ENCODE data around the gene SMAD3. TPM values are rescaled to one million over a fixed set of nuclear protein-coding genes. Genes with fewer than 3 reads are reported as not detected.

SMAD3 gene
- total and polyA plus RNA-seq, 10 of the 15 experiments (the other 5 are each of a cell fraction or from before 2014, with no cell fraction given): 5.6 to 43.2 (median 16.0) TPM

GRCh38 chr15:67216859-67217258, 151.5 kb downstream of the SMAD3 start:
- Histone ChIP-seq H2AFZ (ENCODE audit: control insufficient read depth, low read depth, low read length) (no peak overlapping the region), H3K79me2 (ENCODE audit: control insufficient read depth, insufficient read depth, low read length) (no peaks in the 10 kb centered on the region), H4K20me1 (ENCODE audit: control insufficient read depth, insufficient read depth) (no peaks in the 10 kb centered on the region), H3K27ac (ENCODE audit: control insufficient read depth, insufficient read depth) (no peak overlapping the region), H3K27me3 (replicated peaks in 1 of 2; ENCODE audit: control insufficient read depth in 2 of 2, insufficient read depth in 2 of 2, low read length in 1 of 2) (no peaks in the 10 kb centered on the region), H3K4me3 (no peak overlapping the region), H3K36me3 (ENCODE audit: control insufficient read depth in 2 of 2, insufficient read depth in 2 of 2, low read length in 1 of 2) (no peaks in the 10 kb centered on the region), H3K9ac (ENCODE audit: control insufficient read depth, insufficient read depth, low read length) (no peak overlapping the region), H3K9me3 (replicated peaks; ENCODE audit: control insufficient read depth, insufficient read depth, low read length) (no peaks in the 10 kb centered on the region), H3K4me1 (ENCODE audit: control insufficient read depth, insufficient read depth, low read length) (no peaks in the 10 kb centered on the region), H3K4me2 (ENCODE audit: control insufficient read depth, insufficient read depth) (no peak overlapping the region)
- ATAC-seq: no peak
- SMC1A ChIA-PET (ENCODE audit: uncharacterized antibody, unreplicated experiment): no interaction called here
- in situ Hi-C loops (cut with MboI): no loop called here
- POLR2A ChIA-PET: no interaction called here
- FAIRE-seq: no peak
- intact Hi-C loops (cut with micrococcal nuclease; ENCODE audit: unreplicated experiment): no loop called here
- no peak for TF ChIP-seq SPI1 (IDR thresholded peaks at IDR 0.05; ENCODE audit: borderline replicate concordance, insufficient read depth, low read depth, low read length)
- no peak for TF ChIP-seq ZNF24 (IDR thresholded peaks at IDR 0.05)
- TF ChIP-seq SMARCA5 (IDR thresholded peaks at IDR 0.05): no peak
- TF ChIP-seq KDM1A (IDR thresholded peaks at IDR 0.05; ENCODE audit: borderline replicate concordance): no peak
- TF ChIP-seq ATF3 (IDR thresholded peaks at IDR 0.05; ENCODE audit: borderline replicate concordance, extremely low read depth, low read depth, low read length): no peak
- no peak for TF ChIP-seq GABPA (IDR thresholded peaks at IDR 0.05; ENCODE audit: low read depth)
- no peak for TF ChIP-seq SIN3A (IDR thresholded peaks at IDR 0.05; ENCODE audit: low read depth, low read length)
- no peak for TF ChIP-seq SUPT20H (IDR thresholded peaks at IDR 0.05; ENCODE audit: borderline replicate concordance, control insufficient read depth, low read depth, low read length)
- TF ChIP-seq EED (IDR thresholded peaks at IDR 0.05; ENCODE audit: low read depth): no peak
- TF ChIP-seq RBBP5 (conservative IDR thresholded peaks at IDR 0.05): no peak
- DNase-seq (ENCODE audit: low read depth, low spot score): no peak
- BruUV-seq (replicated peaks): no TSS peak
- CTCF ChIA-PET: no interaction called here
- RAD21 ChIA-PET (ENCODE audit: unreplicated experiment): no interaction called here

- intact Hi-C loops (cut with micrococcal nuclease; ENCODE audit: unreplicated experiment) (no loop called here), in situ Hi-C loops (cut with MboI) (no loop called here)
- RAD21 ChIA-PET (ENCODE audit: unreplicated experiment): no interaction called here
- Histone ChIP-seq H3K4me3 (no peak overlapping the region), H4K20me1 (ENCODE audit: control insufficient read depth, insufficient read depth) (no peaks in the 10 kb centered on the region), H3K4me1 (ENCODE audit: control insufficient read depth, insufficient read depth, low read length) (no peaks in the 10 kb centered on the region), H3K9ac (ENCODE audit: control insufficient read depth, insufficient read depth, low read length) (no peak overlapping the region), H3K4me2 (ENCODE audit: control insufficient read depth, insufficient read depth) (no peak overlapping the region), H2AFZ (ENCODE audit: control insufficient read depth, low read depth, low read length) (no peak overlapping the region), H3K36me3 (ENCODE audit: control insufficient read depth in 2 of 2, insufficient read depth in 2 of 2, low read length in 1 of 2) (no peaks in the 10 kb centered on the region), H3K27me3 (replicated peaks in 1 of 2; ENCODE audit: control insufficient read depth in 2 of 2, insufficient read depth in 2 of 2, low read length in 1 of 2) (no peaks in the 10 kb centered on the region), H3K9me3 (replicated peaks; ENCODE audit: control insufficient read depth, insufficient read depth, low read length) (no peaks in the 10 kb centered on the region), H3K27ac (ENCODE audit: control insufficient read depth, insufficient read depth) (no peak overlapping the region), H3K79me2 (ENCODE audit: control insufficient read depth, insufficient read depth, low read length) (no peaks in the 10 kb centered on the region)
- FAIRE-seq: no peak
- no TSS peak for BruUV-seq (replicated peaks)
- CTCF ChIA-PET: interaction anchor here (1.6 kb wide), 1 partner anchor 21 kb away, joined by 4 read pairs; no protein-coding TSS in a partner anchor
- SMC1A ChIA-PET (ENCODE audit: uncharacterized antibody, unreplicated experiment): no interaction called here
- no peak for ATAC-seq
- POLR2A ChIA-PET: no interaction called here
- no peak for DNase-seq (ENCODE audit: low read depth, low spot score)
- TF ChIP-seq TCF12 (IDR thresholded peaks at IDR 0.05; ENCODE audit: low read depth, low read length): no peak
- no peak for TF ChIP-seq USF1 (IDR thresholded peaks at IDR 0.05; ENCODE audit: borderline replicate concordance, extremely low read length, insufficient read depth, low read depth, low read length)
- no peak for TF ChIP-seq ETV6 (conservative IDR thresholded peaks at IDR 0.05 in 1 of 2, IDR thresholded peaks at IDR 0.05 in 1 of 2; ENCODE audit: borderline replicate concordance in 1 of 2, low read depth in 1 of 2)
- no peak for TF ChIP-seq WRNIP1 (IDR thresholded peaks at IDR 0.05; ENCODE audit: borderline replicate concordance, low read depth, low read length)
- no peak for TF ChIP-seq SREBF1 (IDR thresholded peaks at IDR 0.05; ENCODE audit: low read length)
- TF ChIP-seq MYB (IDR thresholded peaks at IDR 0.05; ENCODE audit: borderline replicate concordance, low read depth, low read length): no peak
- no peak for TF ChIP-seq BCL3 (IDR thresholded peaks at IDR 0.05; ENCODE audit: borderline replicate concordance, insufficient read depth, low read depth, low read length, poor library complexity, severe bottlenecking)
- no peak for TF ChIP-seq KAT2A (conservative IDR thresholded peaks at IDR 0.05; ENCODE audit: control insufficient read depth, low read depth, low read length)
- no peak for TF ChIP-seq GATAD2B (conservative IDR thresholded peaks at IDR 0.05; ENCODE audit: low read depth)
Observed at GRCh38 chr15:67218428-67218827, 153.0 kb downstream of the SMAD3 start.
